Caco-2 (cell line): Measurements from ENCODE around the gene APLN. TPM values are rescaled to one million over a fixed set of nuclear protein-coding genes. Genes with fewer than 3 reads are reported as not detected.

Experiments used
- BruUV-seq: library from RNA; stranded (reverse); fragments of 400-500 nt; replicated peaks from 2 replicates; lab custom pipeline; 2021; lab: Mats Ljungman, UMichigan
- CTCF ChIA-PET: fragments of 300-600 bp; sonication (Branson Sonifier 250); formaldehyde crosslinking; loops from one replicate; lab custom pipeline; 2022; ENCODE audit warnings: antibody characterized with exemption; lab: Charles Lee
- POLR2A ChIA-PET: fragments of 300-600 bp; sonication (Branson Sonifier 250); formaldehyde crosslinking; loops from one replicate; lab custom pipeline; 2022; ENCODE audit warnings: antibody characterized with exemption; lab: Charles Lee
- DNase-seq, 2 experiments: peaks; one replicate each; pipeline versions ENCODE4 v3.0.0 to v3.0.0-alpha.2; 2020 to 2022
- H3K27me3 ChIP-seq: replicated peaks from 2 replicates; pipeline ENCODE4 v1.6.0; 2011; ENCODE audit warnings: low read length; ENCODE audit not compliant: control insufficient read depth, insufficient read depth
- H3K36me3 ChIP-seq: 2 replicates; pipeline ENCODE4 v1.5.1; 2011; ENCODE audit warnings: low read length; ENCODE audit not compliant: control insufficient read depth, insufficient read depth
- H3K4me1 ChIP-seq: fragments of 250-450 bp; sonication (Bioruptor Pico); 2 replicates; pipeline ENCODE4 v1.5.1; 2020; ENCODE audit warnings: mild to moderate bottlenecking
- H3K4me3 ChIP-seq: 2 replicates; pipeline ENCODE4 v1.5.1; 2011; ENCODE audit warnings: low read depth, mild to moderate bottlenecking, control low read depth, low read length
- H3K9me3 ChIP-seq: fragments of 250-450 bp; sonication (Bioruptor Pico); 2 replicates; pipeline ENCODE4 v1.5.1; 2020; ENCODE audit warnings: mild to moderate bottlenecking, moderate library complexity
- H3K27ac Mint-ChIP-seq: one replicate; pipeline ENCODE4 v1.8.0; 2022; ENCODE audit warnings: mixed read lengths; ENCODE audit not compliant: unreplicated experiment
- H3K27me3 Mint-ChIP-seq: one replicate; pipeline ENCODE4 v1.8.0; 2022; ENCODE audit warnings: mixed read lengths; ENCODE audit not compliant: insufficient read depth, unreplicated experiment
- H3K36me3 Mint-ChIP-seq: one replicate; pipeline ENCODE4 v1.8.0; 2022; ENCODE audit warnings: mild to moderate bottlenecking, mixed read lengths; ENCODE audit not compliant: insufficient read depth, unreplicated experiment
- H3K4me1 Mint-ChIP-seq: one replicate; pipeline ENCODE4 v1.8.0; 2022; ENCODE audit warnings: low read depth, mixed read lengths; ENCODE audit not compliant: unreplicated experiment
- H3K4me3 Mint-ChIP-seq: one replicate; pipeline ENCODE4 v1.8.0; 2022; ENCODE audit warnings: mild to moderate bottlenecking, moderate library complexity, mixed read lengths; ENCODE audit not compliant: unreplicated experiment
- H3K9me3 Mint-ChIP-seq: one replicate; pipeline ENCODE4 v1.8.0; 2022; ENCODE audit warnings: mixed read lengths; ENCODE audit not compliant: unreplicated experiment
- CTCF ChIP-seq, 2 experiments: fragments of 200-600 bp in 1 of 2; IDR thresholded peaks; 1 replicate in 1 of 2; 2 replicates in 1 of 2; pipeline versions ENCODE4 v1.5.1 to v1.8.0; 2011 to 2022; ENCODE audit warnings: antibody characterized with exemption in 1 of 2, control low read depth in 1 of 2, inconsistent platforms in 1 of 2, low read depth in 1 of 2, low read length in 1 of 2, mild to moderate bottlenecking in 1 of 2, moderate library complexity in 1 of 2; ENCODE audit not compliant: insufficient read depth in 1 of 2, severe bottlenecking in 1 of 2, unreplicated experiment in 1 of 2
- intact Hi-C: fragments of 100-400 bp; cut with micrococcal nuclease; formaldehyde crosslinking; loops from one replicate; pipeline ENCODE4 v1.10.0; 2022; ENCODE audit not compliant: unreplicated experiment
- total RNA-seq: library from RNA; stranded (reverse); gene quantifications from 2 replicates; pipeline ENCODE4 v1.2.3, GENCODE V29; 2022

APLN gene
- total RNA-seq, 1 experiment from 2014 or later = 0.20 TPM

GRCh38 chrX:129606918-129607317 lies 47.8 kb downstream of the APLN start:
- Histone ChIP-seq H3K9me3 (no peaks in the 10 kb centered on the region), H3K4me3 (no peak overlapping the region), H3K27me3 (no peaks in the 10 kb centered on the region), H3K36me3 (no peaks in the 10 kb centered on the region), H3K4me1 (peaks cover 11% of the 10 kb centered on the region)
- peaks cover 6% of the 10 kb centered on the region for H3K4me1 Mint-ChIP-seq
- no peaks in the 10 kb centered on the region for H3K9me3 Mint-ChIP-seq
- peak in 1 of 2 experiments; percentile 61 for DNase-seq
- no peaks in the 10 kb centered on the region for H3K36me3 Mint-ChIP-seq
- H3K27ac Mint-ChIP-seq = no peak overlapping the region
- ChIA-PET POLR2A (no interaction called here), CTCF (no interaction called here)
- peak; percentile 30 to 61 for TF ChIP-seq CTCF (IDR thresholded peaks at IDR 0.05; ENCODE audit: insufficient read depth in 1 of 2, low read depth in 1 of 2, low read length in 1 of 2, severe bottlenecking in 1 of 2, unreplicated experiment in 1 of 2)
- intact Hi-C loops = loop anchor here (1.0 to 10.0 kb wide), 6 partner anchors 30 to 455 kb away; partner anchors contain the start of genes APLN and UTP14A
- no TSS peak for BruUV-seq
- no peak overlapping the region for H3K4me3 Mint-ChIP-seq
- no peaks in the 10 kb centered on the region for H3K27me3 Mint-ChIP-seq

DNA sequence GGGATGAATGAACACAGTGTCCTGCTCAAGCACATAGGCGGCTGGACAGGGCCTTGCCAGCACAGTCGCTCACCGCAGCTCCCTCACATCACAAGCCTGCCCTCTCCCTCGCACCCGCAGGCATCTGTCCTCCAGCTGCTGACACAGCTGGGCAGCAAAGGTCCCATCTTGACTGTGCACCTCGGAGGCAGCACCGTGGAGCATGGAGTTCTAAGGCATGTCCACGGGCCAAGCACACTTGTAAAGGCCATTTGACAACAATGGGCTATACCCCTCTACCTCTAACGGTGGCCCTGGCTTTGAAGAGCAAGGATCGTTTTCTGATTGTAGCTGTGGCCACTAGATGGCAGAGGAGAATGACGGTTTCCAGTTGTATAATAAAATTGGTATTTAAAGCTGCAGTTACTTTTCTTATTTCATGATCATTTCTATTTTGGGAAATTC lies 53.8 kb downstream of the APLN start:
- H3K27me3 Mint-ChIP-seq = no peaks in the 10 kb centered on the region
- no peaks in the 10 kb centered on the region for H3K36me3 Mint-ChIP-seq
- ChIA-PET POLR2A (no interaction called here), CTCF (interaction anchor here (0.6 to 1.0 kb wide), 2 partner anchors 9 to 153 kb away, joined by 3 read pairs; no protein-coding TSS in a partner anchor)
- intact Hi-C loops = loop anchor here (10.0 kb wide), 1 partner anchor 304 kb away; the partner anchor contains the start of gene UTP14A
- DNase-seq = peak in 1 of 2 experiments; percentile 11
- peak in 1 of 2 experiments; percentile 58 for TF ChIP-seq CTCF (IDR thresholded peaks at IDR 0.05; ENCODE audit: insufficient read depth in 1 of 2, low read depth in 1 of 2, low read length in 1 of 2, severe bottlenecking in 1 of 2, unreplicated experiment in 1 of 2)
- H3K4me3 Mint-ChIP-seq = no peak overlapping the region
- BruUV-seq = no TSS peak
- no peaks in the 10 kb centered on the region for H3K27me3 ChIP-seq
- no peak overlapping the region for H3K4me3 ChIP-seq
- no peak overlapping the region for H3K27ac Mint-ChIP-seq
- no peaks in the 10 kb centered on the region for H3K4me1 Mint-ChIP-seq
- no peaks in the 10 kb centered on the region for H3K36me3 ChIP-seq
- no peaks in the 10 kb centered on the region for H3K9me3 ChIP-seq
- H3K9me3 Mint-ChIP-seq = no peaks in the 10 kb centered on the region
- H3K4me1 ChIP-seq = no peaks in the 10 kb centered on the region

DNA sequence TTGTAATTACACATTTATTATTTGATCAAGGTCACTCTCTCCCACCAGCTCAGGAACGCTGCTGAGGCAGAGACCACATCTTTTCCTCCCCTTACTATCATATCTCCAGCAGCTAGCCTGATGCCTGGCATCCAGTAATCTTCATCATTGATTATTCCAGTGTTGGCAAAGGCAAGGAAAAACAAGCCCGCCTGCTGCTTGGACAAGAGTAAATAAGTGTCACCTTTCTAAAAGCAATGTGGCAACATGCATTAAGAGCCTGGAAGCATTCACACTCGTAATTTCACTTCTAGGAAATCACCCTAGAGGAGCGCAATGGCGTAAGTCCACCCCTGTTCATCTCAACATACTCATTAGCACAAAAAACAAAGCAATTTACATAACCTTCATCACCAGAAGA lies 54.8 kb downstream of the APLN start:
- H3K9me3 Mint-ChIP-seq = no peaks in the 10 kb centered on the region
- H3K36me3 Mint-ChIP-seq = no peaks in the 10 kb centered on the region
- CTCF ChIA-PET = interaction anchor here (0.6 to 0.7 kb wide), 2 partner anchors 17 to 350 kb away, joined by 3 to 9 read pairs; no protein-coding TSS in a partner anchor
- Histone ChIP-seq H3K4me3 (no peak overlapping the region), H3K4me1 (no peaks in the 10 kb centered on the region), H3K36me3 (no peaks in the 10 kb centered on the region), H3K9me3 (no peaks in the 10 kb centered on the region), H3K27me3 (no peaks in the 10 kb centered on the region)
- no peaks in the 10 kb centered on the region for H3K27me3 Mint-ChIP-seq
- TF ChIP-seq CTCF (IDR thresholded peaks at IDR 0.05; ENCODE audit: insufficient read depth in 1 of 2, low read depth in 1 of 2, low read length in 1 of 2, severe bottlenecking in 1 of 2, unreplicated experiment in 1 of 2) = no peak
- no peak for DNase-seq
- POLR2A ChIA-PET = no interaction called here
- no peak overlapping the region for H3K27ac Mint-ChIP-seq
- no TSS peak for BruUV-seq
- H3K4me1 Mint-ChIP-seq = no peaks in the 10 kb centered on the region
- intact Hi-C loops = loop anchor here (10.0 kb wide), 1 partner anchor 305 kb away; the partner anchor contains the start of gene UTP14A
- no peak overlapping the region for H3K4me3 Mint-ChIP-seq
